HFFc6 (cell line): ENCODE measurements around the gene FGF19. TPM values are rescaled to one million over a fixed set of nuclear protein-coding genes. Genes with fewer than 3 reads are reported as not detected.

Experiments used
- DNase-seq: peaks from one replicate; pipeline ENCODE4 v3.0.0-alpha.2; 2018
- H3K27ac Mint-ChIP-seq: 2 replicates; pipeline ENCODE4 v1.8.0; 2020; ENCODE audit warnings: mild to moderate bottlenecking, mixed read lengths
- H3K27me3 Mint-ChIP-seq: 2 replicates; pipeline ENCODE4 v1.8.0; 2021; ENCODE audit warnings: mild to moderate bottlenecking, moderate library complexity, mixed read lengths; ENCODE audit not compliant: insufficient read depth
- H3K36me3 Mint-ChIP-seq: 2 replicates; pipeline ENCODE4 v1.8.0; 2021; ENCODE audit warnings: low read depth, mixed read lengths
- H3K4me1 Mint-ChIP-seq: 2 replicates; pipeline ENCODE4 v1.8.0; 2020; ENCODE audit warnings: low read depth, mixed read lengths
- H3K4me3 Mint-ChIP-seq: 2 replicates; pipeline ENCODE4 v1.8.0; 2020; ENCODE audit warnings: mild to moderate bottlenecking, moderate library complexity, mixed read lengths
- H3K9me3 Mint-ChIP-seq: 2 replicates; pipeline ENCODE4 v1.8.0; 2020; ENCODE audit warnings: mild to moderate bottlenecking, mixed read lengths
- CTCF ChIP-seq: fragments of 200-600 bp; sonication (generic); IDR thresholded peaks from 2 replicates; pipeline ENCODE4 v1.5.0; 2021; ENCODE audit warnings: antibody characterized with exemption, mild to moderate bottlenecking
- total RNA-seq, 6 experiments: library from RNA; stranded (reverse); fragmentation: NEBNext Ultra II Directional; extraction: Animal tissue kit (Norgen Biotek cat#: 25700); gene quantifications; 2 replicates in 1 of 6; 3 replicates in 5 of 6; pipeline ENCODE4 v1.2.3, GENCODE V29; 2021

Gene FGF19
- total RNA-seq, 6 experiments from 2014 or later = not detected

GRCh38 chr11:69665669-69666068 lies 38.2 kb downstream of the FGF19 start:
- Mint-ChIP-seq H3K27me3 (peaks cover 9% of the 10 kb centered on the region), H3K9me3 (no peaks in the 10 kb centered on the region), H3K4me3 (no peak overlapping the region), H3K4me1 (peaks cover 15% of the 10 kb centered on the region), H3K27ac (no peak overlapping the region), H3K36me3 (peaks cover 39% of the 10 kb centered on the region)
- no peak for DNase-seq
- TF ChIP-seq CTCF = no peak

GRCh38 chr11:69664901-69665300 lies 38.9 kb downstream of the FGF19 start:
- no peak for DNase-seq
- TF ChIP-seq CTCF = no peak
- H3K4me3 Mint-ChIP-seq = no peak overlapping the region
- H3K4me1 Mint-ChIP-seq = peaks cover 7% of the 10 kb centered on the region
- H3K9me3 Mint-ChIP-seq = no peaks in the 10 kb centered on the region
- H3K36me3 Mint-ChIP-seq = peaks cover 31% of the 10 kb centered on the region
- no peak overlapping the region for H3K27ac Mint-ChIP-seq
- peaks cover 12% of the 10 kb centered on the region for H3K27me3 Mint-ChIP-seq

GRCh38 chr11:69664103-69664775 lies 39.6 kb downstream of the FGF19 start:
- Mint-ChIP-seq H3K27ac (no peak overlapping the region), H3K9me3 (no peaks in the 10 kb centered on the region), H3K4me3 (no peak overlapping the region), H3K4me1 (peaks cover 6% of the 10 kb centered on the region; the same call in 1 of the 2 replicates), H3K36me3 (peaks cover 30% of the 10 kb centered on the region), H3K27me3 (peaks cover 18% of the 10 kb centered on the region)
- TF ChIP-seq CTCF = no peak
- no peak for DNase-seq

- Mint-ChIP-seq H3K9me3 (no peaks in the 10 kb centered on the region), H3K27ac (no peak overlapping the region; the same call in 1 of the 2 replicates), H3K4me1 (peaks cover 6% of the 10 kb centered on the region; the same call in 1 of the 2 replicates), H3K4me3 (no peak overlapping the region), H3K36me3 (peaks cover 27% of the 10 kb centered on the region), H3K27me3 (peaks cover 20% of the 10 kb centered on the region)
- TF ChIP-seq CTCF = no peak
- no peak for DNase-seq
These were observed 40.5 kb downstream of the FGF19 start for GRCh38 chr11:69663326-69663725.

GRCh38 chr11:69662806-69663205 lies 41.0 kb downstream of the FGF19 start:
- Mint-ChIP-seq H3K36me3 (peaks cover 25% of the 10 kb centered on the region), H3K27me3 (peaks cover 24% of the 10 kb centered on the region), H3K4me3 (no peak overlapping the region), H3K4me1 (peaks cover 6% of the 10 kb centered on the region; the same call in 1 of the 2 replicates), H3K27ac (no peak overlapping the region; the same call in 1 of the 2 replicates), H3K9me3 (no peaks in the 10 kb centered on the region)
- no peak for TF ChIP-seq CTCF
- no peak for DNase-seq
